Testis (tissue), 2 donors: Measurements from ENCODE around the gene ENG.

ENCODE experiments used
- CTCF ChIP-seq, 3 experiments: fragments of 450-650 bp in 2 of 3; fragments of 200-600 bp in 1 of 3; sonication (generic) in 1 of 3; IDR thresholded peaks; one replicate each; pipeline ENCODE4 v1.5.1; 2016 to 2019; ENCODE audit warnings: antibody characterized with exemption in 3 of 3, mild to moderate bottlenecking in 2 of 3, moderate library complexity in 1 of 3
- POLR2A ChIP-seq: fragments of 450-650 bp; IDR thresholded peaks from one replicate; pipeline ENCODE4 v1.6.1; 2017; ENCODE audit warnings: antibody characterized with exemption, mild to moderate bottlenecking, moderate library complexity

- no peak for TF ChIP-seq CTCF (IDR thresholded peaks at IDR 0.05)
- no peak for TF ChIP-seq POLR2A
These were observed 18.8 kb upstream of the ENG start for GRCh38 chr9:127873223-127873691.
